ENCODE results near the gene SPTBN1.

GRCh38 chr2:54587171-54588016, 131.3 kb downstream of the SPTBN1 start:
- TF ChIP-seq CTCF (conservative IDR thresholded peaks at IDR 0.05; ENCODE audit: low read depth, low read length) (no peak), RAD21 (IDR thresholded peaks at IDR 0.05; ENCODE audit: low read length) (no peak), POLR2A (IDR thresholded peaks at IDR 0.05; ENCODE audit: low read depth, low read length) (no peak), USF2 (IDR thresholded peaks at IDR 0.05; ENCODE audit: low read depth, low read length) (no peak), CHD1 (IDR thresholded peaks at IDR 0.05; ENCODE audit: low read depth, low read length) (no peak), SMC3 (IDR thresholded peaks at IDR 0.05; ENCODE audit: low read depth, low read length) (no peak), ELK1 (IDR thresholded peaks at IDR 0.05; ENCODE audit: borderline replicate concordance, low read depth, low read length) (no peak), RCOR1 (IDR thresholded peaks at IDR 0.05; ENCODE audit: insufficient replicate concordance, low read length) (no peak), RFX5 (IDR thresholded peaks at IDR 0.05; ENCODE audit: low read depth, low read length) (no peak), MAFK (IDR thresholded peaks at IDR 0.05; ENCODE audit: low read depth, low read length) (no peak), FOS (IDR thresholded peaks at IDR 0.05; ENCODE audit: low read depth, low read length) (no peak)

Data from IMR-90 (cell line).